ENCODE data around the gene CLN5.

DNA sequence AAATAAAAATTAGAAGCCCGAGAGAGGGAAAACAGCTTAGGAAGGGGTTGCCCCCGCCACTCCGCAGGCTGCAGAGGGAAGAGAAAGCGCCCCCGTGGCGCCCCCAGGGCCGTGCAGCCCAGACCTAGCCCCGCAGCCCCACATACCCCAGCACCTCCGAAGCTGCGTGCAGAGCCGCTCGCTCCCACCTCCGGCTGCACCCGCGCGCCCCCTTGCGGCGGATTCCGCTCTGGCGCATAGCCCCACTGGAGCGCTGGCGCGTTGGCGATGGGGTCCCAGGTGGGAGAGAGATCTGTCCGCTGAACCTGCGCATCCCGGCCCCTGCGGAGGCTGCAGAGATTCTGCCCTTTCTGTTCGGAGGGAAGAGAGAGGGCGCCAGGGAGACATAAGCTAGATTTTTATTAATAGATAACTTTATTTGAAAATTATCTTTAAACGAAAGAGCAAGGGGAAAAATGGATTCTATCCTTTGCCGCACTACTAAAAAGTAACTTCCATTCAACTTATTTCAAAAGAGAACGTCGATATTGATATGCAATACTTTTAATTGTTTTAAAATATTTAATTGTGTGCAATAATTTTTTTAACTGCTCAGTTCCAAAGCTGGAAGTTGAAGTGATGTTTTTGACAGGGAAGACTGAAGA is 11.7 kb upstream of the CLN5 start:
- no peak for TF ChIP-seq POLR2A (IDR thresholded peaks at IDR 0.05)
- TF ChIP-seq, protein P1, sequence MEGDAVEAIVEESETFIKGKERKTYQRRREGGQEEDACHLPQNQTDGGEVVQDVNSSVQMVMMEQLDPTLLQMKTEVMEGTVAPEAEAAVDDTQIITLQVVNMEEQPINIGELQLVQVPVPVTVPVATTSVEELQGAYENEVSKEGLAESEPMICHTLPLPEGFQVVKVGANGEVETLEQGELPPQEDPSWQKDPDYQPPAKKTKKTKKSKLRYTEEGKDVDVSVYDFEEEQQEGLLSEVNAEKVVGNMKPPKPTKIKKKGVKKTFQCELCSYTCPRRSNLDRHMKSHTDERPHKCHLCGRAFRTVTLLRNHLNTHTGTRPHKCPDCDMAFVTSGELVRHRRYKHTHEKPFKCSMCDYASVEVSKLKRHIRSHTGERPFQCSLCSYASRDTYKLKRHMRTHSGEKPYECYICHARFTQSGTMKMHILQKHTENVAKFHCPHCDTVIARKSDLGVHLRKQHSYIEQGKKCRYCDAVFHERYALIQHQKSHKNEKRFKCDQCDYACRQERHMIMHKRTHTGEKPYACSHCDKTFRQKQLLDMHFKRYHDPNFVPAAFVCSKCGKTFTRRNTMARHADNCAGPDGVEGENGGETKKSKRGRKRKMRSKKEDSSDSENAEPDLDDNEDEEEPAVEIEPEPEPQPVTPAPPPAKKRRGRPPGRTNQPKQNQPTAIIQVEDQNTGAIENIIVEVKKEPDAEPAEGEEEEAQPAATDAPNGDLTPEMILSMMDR (IDR thresholded peaks at IDR 0.05), result peak; percentile 57 to 91 (median 88)

Data from vagina (tissue), 2 donors.